Measurements from ENCODE around the gene AREL1.

Gene AREL1

GRCh38 chr14:74697976-74698375, 14.9 kb downstream of the AREL1 start:
- DNase-seq (ENCODE audit: low read depth in 1 of 2, low spot score in 1 of 2): no peak

DNA sequence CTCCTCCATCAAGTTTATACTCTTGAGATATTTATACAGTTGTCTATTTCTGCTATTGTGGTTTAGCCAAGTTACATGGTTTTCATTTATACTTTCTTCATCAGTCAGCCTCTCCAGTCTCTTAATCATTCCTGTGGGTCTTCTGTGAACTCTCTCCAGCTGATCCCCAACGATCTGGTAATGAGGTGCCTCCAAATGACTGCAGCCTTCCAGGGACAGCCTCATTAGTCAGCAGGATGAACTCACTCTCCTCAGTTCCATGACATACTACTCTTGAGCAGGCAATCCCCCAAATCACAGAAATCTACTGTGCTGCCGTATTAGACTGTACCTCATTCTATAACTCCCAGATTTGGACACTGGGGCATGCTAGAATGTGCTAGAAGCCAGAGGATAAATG, 15.3 kb downstream of the AREL1 start:
- no peak for DNase-seq (ENCODE audit: low read depth in 1 of 2, low spot score in 1 of 2)

DNA sequence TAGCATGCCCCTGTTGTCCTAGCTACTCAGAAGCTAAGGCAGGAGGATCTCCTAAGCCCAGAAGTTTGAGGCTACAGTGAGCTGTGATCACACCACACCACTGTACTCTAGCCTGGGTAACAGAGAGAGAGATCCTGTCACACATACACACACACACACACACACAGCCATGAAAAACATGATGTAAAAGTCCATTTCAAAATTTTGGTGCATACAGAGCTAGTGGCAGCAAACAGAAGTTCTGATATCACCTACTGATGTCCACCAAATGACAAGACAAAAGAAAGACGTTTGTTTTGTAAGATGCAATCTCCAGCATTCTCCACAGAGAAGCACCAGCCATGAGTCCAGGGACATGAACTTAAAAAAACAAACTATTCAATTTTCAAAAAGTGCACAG, 15.9 kb downstream of the AREL1 start:
- DNase-seq (ENCODE audit: low read depth in 1 of 2, low spot score in 1 of 2): no peak

- no peak for DNase-seq (ENCODE audit: low read depth in 1 of 2, low spot score in 1 of 2)
Measured at GRCh38 chr14:74695406-74695805, 17.5 kb downstream of the AREL1 start.

DNA sequence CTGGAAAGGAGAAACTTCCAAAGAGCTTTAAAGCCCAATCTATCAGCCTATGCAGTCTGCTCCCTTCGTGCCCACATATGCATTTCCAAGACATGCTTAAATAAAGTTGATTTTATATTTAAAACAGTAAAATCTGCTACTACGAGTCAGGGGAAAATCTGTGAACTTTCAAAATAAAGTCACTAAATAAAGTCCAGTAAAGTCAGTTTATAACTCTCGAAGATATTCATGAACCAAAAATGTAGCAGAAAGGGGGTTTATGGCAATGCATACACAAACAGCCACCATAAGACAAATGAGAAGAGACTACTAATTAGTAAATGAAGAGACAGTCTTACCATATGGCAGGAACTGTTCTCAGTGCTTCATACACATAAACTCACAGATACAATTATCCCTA, 19.7 kb downstream of the AREL1 start:
- DNase-seq (ENCODE audit: low read depth in 1 of 2, low spot score in 1 of 2): no peak

- no peak for DNase-seq (ENCODE audit: low read depth in 1 of 2, low spot score in 1 of 2)
Measured at GRCh38 chr14:74691456-74691855, 21.4 kb downstream of the AREL1 start.

GRCh38 chr14:74685921-74686678, 26.8 kb downstream of the AREL1 start:
- no peak for DNase-seq (ENCODE audit: low read depth in 1 of 2, low spot score in 1 of 2)

DNA sequence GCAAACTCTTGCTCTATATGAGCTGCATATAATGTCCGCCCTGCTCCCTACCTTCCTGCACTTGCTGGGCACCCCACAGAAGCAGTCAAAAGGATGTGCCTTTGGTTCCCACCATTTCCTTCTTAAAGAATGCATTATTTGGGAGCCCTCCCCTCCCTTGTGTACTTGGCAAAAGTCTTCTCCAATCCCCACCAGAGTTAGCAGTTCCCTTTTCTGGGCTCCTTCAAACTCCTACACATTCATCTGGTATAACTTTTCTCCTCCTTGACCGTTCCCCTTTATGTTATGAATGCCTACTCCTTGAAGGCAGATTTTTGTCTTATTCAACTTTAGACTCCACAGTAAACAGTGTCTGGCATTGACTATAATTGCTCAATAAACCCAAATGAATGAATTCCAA, 27.8 kb downstream of the AREL1 start:
- no peak for DNase-seq (ENCODE audit: low read depth in 1 of 2, low spot score in 1 of 2)

DNA sequence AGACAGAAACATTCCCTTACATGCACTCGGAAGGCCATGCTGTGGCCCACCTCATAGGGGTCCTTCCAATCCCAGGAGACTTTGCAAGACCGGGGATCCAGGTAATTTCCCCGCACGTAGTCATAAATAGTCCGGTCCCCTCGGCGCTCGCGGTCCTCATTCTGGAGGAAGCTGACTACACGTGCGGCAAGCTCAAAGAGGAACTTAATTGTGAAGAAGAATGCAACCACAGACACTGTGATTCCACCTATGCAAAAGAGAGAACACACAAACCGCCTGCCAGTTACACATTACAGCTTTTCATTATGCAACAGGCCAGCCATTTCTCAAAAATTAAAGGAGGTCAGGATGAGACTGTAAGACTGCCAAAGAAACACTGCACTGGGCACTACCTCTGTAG, 28.4 kb downstream of the AREL1 start:
- DNase-seq (ENCODE audit: low read depth in 1 of 2, low spot score in 1 of 2): no peak

GRCh38 chr14:74683406-74683805, 29.5 kb downstream of the AREL1 start:
- no peak for DNase-seq (ENCODE audit: low read depth in 1 of 2, low spot score in 1 of 2)

GRCh38 chr14:74682169-74682952, 30.5 kb downstream of the AREL1 start:
- DNase-seq (ENCODE audit: low read depth in 1 of 2, low spot score in 1 of 2): no peak

DNA sequence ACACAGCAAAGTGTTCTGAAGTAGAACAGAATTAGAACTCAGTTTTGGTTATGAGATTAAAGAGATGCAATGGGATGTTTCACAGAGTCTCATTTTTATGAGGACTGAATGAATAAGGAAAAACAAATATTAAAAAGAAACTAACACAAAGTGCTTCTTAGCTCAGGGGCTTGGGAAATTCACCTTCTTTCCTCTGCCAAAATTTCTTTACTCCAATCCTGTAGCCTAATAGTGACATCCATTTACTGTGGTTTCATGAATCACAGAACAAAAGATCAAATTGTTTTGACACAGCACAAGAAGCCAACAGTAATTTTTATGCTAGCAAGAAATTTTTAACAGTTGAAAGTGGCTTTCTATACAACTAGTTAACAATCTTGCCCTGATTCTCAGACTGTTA, 37.7 kb downstream of the AREL1 start:
- DNase-seq (ENCODE audit: low read depth in 1 of 2, low spot score in 1 of 2): no peak

- DNase-seq (ENCODE audit: low read depth in 1 of 2, low spot score in 1 of 2): no peak
Measured at GRCh38 chr14:74673768-74674167, 39.1 kb downstream of the AREL1 start.

GRCh38 chr14:74671789-74672188, 41.1 kb downstream of the AREL1 start:
- DNase-seq (ENCODE audit: low read depth in 1 of 2, low spot score in 1 of 2): no peak

DNA sequence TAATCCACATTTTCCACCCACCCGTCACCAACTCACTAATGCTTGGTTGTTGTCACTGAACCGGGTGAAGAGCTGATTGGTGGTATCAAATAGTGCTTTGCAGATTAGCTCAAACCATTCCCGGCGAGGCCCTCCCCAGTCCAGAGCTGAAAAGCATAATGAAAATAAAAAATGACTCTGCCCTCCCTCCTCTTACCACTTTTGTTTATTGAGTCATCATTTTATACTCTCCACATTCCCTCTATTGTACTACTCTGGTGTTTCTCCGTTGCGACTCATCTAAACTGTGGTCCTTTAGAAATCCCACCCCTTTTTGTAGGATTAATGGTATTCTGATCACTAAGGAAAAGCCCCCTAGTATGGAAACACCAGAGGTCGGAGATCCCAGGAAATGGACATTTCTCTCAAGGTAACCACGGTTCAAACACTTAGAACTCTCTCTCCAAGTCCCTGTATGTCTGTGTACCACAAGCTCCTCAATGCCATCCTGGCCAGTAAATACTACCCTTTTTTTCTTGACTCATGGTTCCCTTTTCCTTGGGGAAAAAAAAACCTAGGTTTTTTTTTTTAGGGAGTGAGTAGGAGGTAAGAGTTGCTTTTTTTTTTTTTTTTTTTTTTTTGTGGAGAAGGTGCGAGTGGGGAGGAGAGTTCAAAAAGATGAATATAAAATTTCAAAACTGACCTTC, 42.0 kb downstream of the AREL1 start:
- DNase-seq (ENCODE audit: low read depth in 1 of 2, low spot score in 1 of 2): no peak

DNA sequence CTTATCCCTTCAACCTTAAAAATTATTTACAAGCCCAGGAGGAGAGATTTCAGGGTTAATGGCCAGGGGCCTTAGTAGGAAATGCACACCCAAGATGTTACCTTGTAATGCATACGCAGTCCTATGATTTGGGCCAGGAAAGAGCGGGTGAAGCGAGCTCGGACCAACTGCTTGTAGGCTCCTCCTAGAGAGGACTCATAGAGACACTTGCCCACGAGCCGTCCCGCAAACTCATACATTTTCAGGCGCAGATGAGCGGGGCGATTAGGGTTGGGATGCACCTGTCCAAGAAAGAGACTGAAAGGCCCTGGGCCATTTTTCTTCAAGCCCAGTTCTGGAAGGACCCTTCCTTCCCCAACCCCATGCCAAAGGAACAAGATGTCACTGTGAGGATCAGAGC, 43.0 kb downstream of the AREL1 start:
- no peak for DNase-seq (ENCODE audit: low read depth in 1 of 2, low spot score in 1 of 2)

- no peak for DNase-seq (ENCODE audit: low read depth in 1 of 2, low spot score in 1 of 2)
Measured at GRCh38 chr14:74669256-74669655, 43.6 kb downstream of the AREL1 start.

DNA sequence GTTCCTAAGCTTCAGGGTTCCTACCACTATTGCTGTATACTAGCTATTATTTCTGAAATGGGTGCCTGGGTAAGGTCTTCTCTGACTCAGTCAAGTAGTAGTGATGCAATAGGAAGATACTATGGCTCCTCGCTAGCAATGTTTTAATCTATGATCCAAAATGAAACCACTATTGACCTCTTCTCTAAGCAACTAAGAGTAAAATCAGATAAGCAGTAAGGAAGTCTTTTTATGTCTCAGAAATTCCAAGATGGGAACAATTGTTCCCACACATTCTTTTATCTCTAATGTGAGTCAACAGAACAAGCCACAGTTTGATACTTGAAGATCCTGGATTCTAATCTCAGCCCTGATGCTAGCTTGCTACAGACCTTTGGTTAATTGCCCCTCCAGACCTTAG, 45.1 kb downstream of the AREL1 start:
- DNase-seq (ENCODE audit: low read depth in 1 of 2, low spot score in 1 of 2): no peak

DNA sequence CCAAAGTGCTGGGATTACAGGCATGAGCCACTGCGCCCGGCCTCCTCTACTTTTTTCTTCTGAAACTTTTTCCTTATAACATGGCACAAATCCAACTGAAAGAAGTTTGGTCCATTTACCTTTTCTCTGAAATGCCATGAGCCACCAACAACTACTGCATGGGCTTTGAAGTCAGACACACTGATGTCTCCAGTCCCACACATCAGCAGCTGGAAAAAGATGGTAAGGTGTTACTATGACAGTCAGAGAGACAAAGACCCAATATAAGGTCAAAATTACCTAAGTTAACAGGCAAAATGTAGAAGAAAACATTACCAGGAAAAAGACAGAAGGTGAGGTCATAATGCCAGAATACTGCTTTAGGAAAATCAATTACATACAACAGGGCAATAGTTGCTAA, 48.2 kb downstream of the AREL1 start:
- DNase-seq (ENCODE audit: low read depth in 1 of 2, low spot score in 1 of 2): no peak

DNA sequence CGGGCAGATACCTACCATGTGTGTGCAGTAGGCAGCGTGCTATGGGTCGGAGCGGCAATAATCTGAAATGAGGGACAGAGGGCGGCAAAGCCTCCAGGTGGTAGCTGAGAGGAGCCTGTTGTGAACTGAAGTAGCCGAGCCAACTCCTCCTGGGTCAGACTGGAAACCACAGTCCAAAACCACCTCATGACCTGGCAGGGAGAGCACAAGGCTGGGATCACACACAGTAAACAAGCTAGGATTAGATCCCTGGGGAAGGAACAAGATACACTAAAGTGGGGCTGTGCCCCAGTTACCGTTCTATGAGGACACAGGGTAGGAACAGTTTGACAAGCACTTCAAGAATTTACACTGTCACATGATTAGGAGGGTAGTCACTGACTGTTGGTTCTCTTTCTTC, 49.0 kb downstream of the AREL1 start:
- DNase-seq (ENCODE audit: low read depth in 1 of 2, low spot score in 1 of 2): no peak

DNA sequence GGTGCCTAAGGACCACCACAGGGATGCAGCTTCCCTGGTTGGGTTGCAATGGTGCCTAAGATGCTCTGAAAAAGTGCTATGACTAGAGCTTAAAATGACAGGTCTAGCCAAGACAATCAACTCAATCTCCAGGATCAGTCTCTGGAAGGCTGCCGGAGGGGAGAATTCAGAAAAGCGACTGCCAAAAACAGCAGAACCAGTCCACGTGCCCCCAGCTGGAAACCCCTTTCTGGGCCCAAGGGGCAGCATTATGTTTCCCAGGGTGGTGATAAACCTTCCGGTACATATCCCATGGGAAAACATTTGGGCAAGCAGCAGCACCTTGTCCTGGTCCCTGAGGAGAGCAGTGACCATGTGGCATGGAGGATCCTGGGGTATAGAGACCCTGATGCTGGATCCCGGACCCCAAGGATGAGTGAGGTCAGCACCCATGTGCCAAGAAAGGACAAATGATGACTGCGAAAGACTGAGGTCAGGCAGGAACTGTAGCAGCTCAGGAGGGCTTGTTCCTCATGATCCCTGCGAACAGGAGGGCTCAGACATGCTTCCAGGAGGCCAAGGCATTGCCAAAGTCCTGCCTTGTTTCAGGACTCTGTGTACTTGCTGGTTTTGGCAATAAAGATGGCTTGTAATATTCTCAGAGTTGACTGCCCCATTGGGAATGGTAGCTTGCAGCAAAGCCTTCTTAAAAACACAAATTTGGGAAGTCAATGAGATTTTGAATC, 51.0 kb downstream of the AREL1 start:
- DNase-seq (ENCODE audit: low read depth in 1 of 2, low spot score in 1 of 2): no peak

DNA sequence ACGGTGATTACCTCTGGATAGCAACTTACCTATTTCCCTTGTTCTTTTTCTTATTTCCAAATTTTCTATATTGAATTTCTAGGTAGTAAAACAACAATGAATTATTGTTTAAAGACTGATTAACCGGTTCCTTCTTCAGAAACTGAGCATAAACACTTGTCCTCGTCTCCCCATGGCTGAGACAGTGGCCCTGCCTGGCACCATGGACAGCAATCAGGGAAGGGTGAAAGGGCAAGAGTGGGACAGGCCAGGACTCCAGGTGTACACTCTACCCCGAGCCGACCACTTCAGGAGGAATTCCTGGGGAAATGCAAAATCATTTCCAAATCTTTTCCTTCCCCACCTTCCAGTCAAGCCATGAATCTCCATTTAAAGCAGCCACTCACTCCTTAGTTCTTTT, 52.0 kb downstream of the AREL1 start:
- no peak for DNase-seq (ENCODE audit: low read depth in 1 of 2, low spot score in 1 of 2)

Measured in activated CD4-positive, alpha-beta T cell treated with anti-CD3 and anti-CD28 coated beads, Interleukin-2, amount 50 U/mL, for 24 hours (primary cell).